Measurements from ENCODE around the gene CDCA5.

DNA sequence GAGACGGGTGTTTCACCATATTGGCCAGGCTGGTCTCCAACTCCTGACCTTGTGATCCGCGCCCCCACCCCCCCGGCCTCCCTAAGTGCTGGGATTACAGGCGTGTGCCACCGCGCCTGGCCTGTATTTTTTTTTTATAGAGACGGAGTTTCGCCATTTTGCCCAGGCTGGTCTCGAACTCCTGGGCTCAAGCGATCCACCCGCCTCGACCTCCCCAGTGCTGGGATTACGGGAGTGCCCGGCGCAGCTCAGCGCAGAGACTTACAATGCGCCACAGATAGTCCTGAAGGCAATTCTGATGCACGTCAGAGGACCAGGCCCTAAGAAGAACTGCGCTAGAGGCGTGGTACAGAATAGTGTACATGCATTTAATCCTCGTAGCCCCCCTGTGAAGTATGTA is 11.6 kb upstream of the CDCA5 start:
- TF ChIP-seq EZH2 (IDR thresholded peaks at IDR 0.05) (no peak), POLR2AphosphoS5 (IDR thresholded peaks at IDR 0.05; ENCODE audit: borderline replicate concordance, low read depth, low read length) (no peak), FOXP2 (optimal IDR thresholded peaks at IDR 0.05; ENCODE audit: control extremely low read depth, extremely low read length, insufficient read depth) (no peak)
